HG02610 (cell line): ENCODE results near the gene ELOF1.
A peak's percentile ranks its signal among the peaks of the same experiment; 100 is the strongest.

Source experiments
- ATAC-seq: cut with Tn5 transposase; IDR thresholded peaks from one replicate; pipeline ENCODE4 v1.9.1; 2021; ENCODE audit warnings: mild to moderate bottlenecking, moderate library complexity; ENCODE audit not compliant: unreplicated experiment

Gene ELOF1

GRCh38 chr19:11538232-11539036, 20.6 kb downstream of the ELOF1 start, which contains the start of gene CNN1:
Gene CNN1, plus strand, starts transcription at chr19:11538851. Its CDS starts 77 bp downstream, at chr19:11538928.
- ATAC-seq: no peak

- no peak for ATAC-seq
Observed at GRCh38 chr19:11535792-11536595, 23.0 kb downstream of the ELOF1 start.

- ATAC-seq: no peak
Observed at GRCh38 chr19:11534948-11535347, 24.1 kb downstream of the ELOF1 start.

- no peak for ATAC-seq
Observed at GRCh38 chr19:11534538-11534937, 24.5 kb downstream of the ELOF1 start.

GRCh38 chr19:11530432-11530831, 28.6 kb downstream of the ELOF1 start:
- no peak for ATAC-seq

- ATAC-seq: peak; percentile 94
Observed at GRCh38 chr19:11528551-11529341, 30.3 kb downstream of the ELOF1 start, which contains the start of gene ECSIT. Gene ECSIT, minus strand, starts transcription at chr19:11529134. Its CDS starts 9,964 bp downstream, at chr19:11519170.

- no peak for ATAC-seq
Observed at GRCh38 chr19:11519138-11519537, 39.9 kb downstream of the ELOF1 start.

DNA sequence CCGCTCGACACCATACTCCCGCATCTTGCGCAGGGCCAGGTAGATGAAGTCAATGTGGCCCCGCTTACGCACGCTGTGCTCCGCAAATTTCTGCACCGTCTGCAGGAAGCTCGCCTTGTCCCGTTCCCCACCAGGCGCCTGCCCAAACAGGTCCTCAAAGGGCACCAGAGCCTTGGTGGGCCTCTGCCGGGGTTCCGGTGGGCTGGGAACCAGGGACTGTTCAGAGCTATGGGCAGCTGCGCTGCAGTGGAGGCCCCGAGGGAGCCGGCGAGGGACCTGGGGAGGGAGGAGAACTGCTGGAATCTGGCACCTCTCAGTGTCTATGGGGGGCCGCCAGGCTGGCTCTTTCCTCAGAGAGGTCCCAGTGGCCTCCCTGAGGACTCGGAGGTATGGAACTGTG, 45.1 kb downstream of the ELOF1 start:
- ATAC-seq: no peak

DNA sequence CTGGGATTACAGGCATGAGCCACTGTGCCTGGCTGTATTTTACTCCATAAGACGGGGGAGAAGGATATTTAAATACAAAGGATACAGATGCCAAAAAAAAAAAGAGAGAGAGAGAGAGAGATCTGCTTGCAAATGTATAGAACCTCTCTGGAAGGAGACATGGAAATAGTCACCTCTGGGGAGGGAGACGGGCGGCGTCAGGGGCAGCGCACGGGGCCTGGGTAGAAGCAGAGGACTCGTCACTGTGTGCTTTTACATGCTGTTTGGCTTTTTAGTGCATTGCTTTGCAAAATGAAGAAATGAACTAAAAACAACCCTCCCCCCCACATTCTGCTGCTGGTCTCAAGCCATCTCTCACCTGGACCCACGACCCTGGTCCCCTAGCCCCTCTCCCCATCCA, 48.6 kb downstream of the ELOF1 start:
- no peak for ATAC-seq

DNA sequence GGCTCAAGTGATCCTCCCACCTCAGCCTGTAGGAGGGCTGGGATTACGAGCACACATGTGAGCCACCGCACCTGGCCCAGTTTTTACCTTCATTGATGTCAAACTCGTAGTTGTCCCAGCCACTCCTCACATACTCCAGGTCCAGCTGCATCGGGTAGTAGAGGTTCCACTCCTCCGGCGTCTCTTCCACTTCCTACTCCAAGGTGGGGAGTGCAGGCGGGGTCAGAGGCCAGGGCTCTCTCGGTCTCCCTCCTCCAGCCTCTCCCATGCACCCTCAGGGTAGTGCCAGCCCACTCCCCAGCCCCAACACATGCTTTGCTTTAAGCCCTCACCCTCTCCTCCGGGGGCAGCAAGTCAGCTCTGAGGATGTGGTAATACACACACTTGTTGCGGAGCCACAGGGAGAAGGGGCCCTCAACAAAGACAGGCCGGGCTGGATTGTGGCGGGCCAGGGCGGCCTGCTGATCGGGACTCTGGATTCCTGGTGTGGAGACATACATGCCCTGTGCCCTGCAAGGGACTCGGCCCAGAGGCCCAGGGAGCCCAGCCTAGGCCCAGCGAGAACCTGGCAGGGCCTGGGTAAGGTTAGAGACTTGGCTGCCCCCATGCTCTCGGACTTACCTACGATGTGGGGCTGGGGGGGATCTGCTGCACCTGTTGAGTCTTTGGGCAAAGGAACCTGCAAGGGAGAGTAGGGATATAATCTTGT, 51.5 kb downstream of the ELOF1 start:
- ATAC-seq: no peak

GRCh38 chr19:11506967-11507366, 52.1 kb downstream of the ELOF1 start:
- ATAC-seq: no peak

DNA sequence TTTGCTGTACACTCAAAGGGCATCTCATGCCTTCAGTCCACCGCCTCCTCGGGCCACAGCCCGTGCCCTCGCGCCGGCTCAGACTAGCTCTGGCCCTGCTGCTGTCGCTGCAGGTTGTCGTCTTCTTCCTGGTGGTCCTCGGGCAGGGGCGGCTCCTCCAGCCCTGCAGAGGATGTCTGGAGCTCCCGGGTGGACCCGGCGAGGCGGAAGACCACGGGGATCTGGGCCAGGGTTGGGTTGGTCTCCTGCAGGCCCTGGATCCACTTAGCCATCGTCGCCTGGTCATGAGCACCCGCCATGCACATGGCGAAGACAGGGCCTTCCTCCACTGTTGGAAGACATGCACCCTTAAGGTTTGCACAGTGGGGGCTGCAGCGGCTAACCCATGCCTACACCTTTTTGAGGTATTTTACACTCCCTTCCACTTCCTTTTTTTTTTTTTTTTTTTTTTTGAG, 52.9 kb downstream of the ELOF1 start:
- peak; percentile 21 for ATAC-seq

DNA sequence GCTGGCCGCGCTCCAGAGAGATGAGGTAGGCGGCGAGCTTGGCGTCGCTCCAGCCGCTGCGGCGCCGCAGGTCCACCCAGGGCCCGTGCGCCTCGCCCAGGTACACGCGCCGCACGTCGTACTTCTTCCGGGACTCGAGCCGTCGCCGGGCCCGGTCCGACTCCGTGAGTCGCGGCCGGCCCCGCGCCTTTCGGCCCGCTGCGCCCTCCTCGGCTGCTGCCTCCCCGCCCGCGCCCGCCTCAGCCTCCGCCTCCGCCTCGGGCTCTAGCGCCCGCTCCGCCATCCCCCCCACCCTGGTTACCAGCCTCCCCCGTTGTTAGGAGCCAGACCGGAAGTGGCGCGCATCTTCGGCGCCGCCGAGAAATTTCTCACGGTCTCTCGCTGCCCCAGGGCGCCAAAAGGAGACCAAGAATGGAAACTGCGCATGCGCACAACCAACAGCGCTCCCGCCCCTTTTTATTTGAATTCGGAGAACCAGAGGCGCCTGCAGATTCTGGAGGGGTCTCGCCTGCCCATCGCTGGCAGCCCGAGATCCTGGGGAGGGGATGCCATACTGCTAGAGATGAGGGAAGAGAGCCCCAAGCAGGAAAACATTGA, 53.4 kb downstream of the ELOF1 start, which contains the start of gene ZNF653:
Gene ZNF653, minus strand, starts transcription at position 336 of the 597 bp plus-strand sequence. Its CDS starts 53 bp downstream, at position 283.
- peak; percentile 50 for ATAC-seq

GRCh38 chr19:11505032-11505503, 54.0 kb downstream of the ELOF1 start:
- ATAC-seq: peak; percentile 84

- ATAC-seq: no peak
Observed at GRCh38 chr19:11504502-11505031, 54.5 kb downstream of the ELOF1 start.
